Fibroblast of lung (primary cell): ENCODE results near the gene LHX4. TPM values are rescaled to one million over a fixed set of nuclear protein-coding genes. Genes with fewer than 3 reads are reported as not detected.

Experiments
- DNase-seq, 2 donors: peaks; one replicate each; pipeline versions ENCODE4 v3.0.0 to v3.0.0-alpha.2; 2010; ENCODE audit warnings: low read depth in 2 of 2
- H2AFZ ChIP-seq: 2 replicates; pipeline ENCODE4 v1.5.1; 2012; ENCODE audit warnings: low read length, control low read depth, inconsistent platforms
- H3K27ac ChIP-seq: 2 replicates; pipeline ENCODE4 v1.5.1; 2011; ENCODE audit warnings: low read length, control low read depth; ENCODE audit not compliant: insufficient read depth
- H3K27me3 ChIP-seq: 2 replicates; pipeline ENCODE4 v1.5.1; 2011; ENCODE audit warnings: mild to moderate bottlenecking, low read length; ENCODE audit not compliant: control insufficient read depth, insufficient read depth
- H3K36me3 ChIP-seq: 2 replicates; pipeline ENCODE4 v1.5.1; 2011; ENCODE audit warnings: low read length; ENCODE audit not compliant: control insufficient read depth, insufficient read depth
- H3K4me1 ChIP-seq: 2 replicates; pipeline ENCODE4 v1.5.1; 2011; ENCODE audit warnings: low read length; ENCODE audit not compliant: control insufficient read depth, insufficient read depth; ENCODE audit errors: extremely low read depth
- H3K4me2 ChIP-seq: 2 replicates; pipeline ENCODE4 v1.5.1; 2011; ENCODE audit warnings: low read length, control low read depth; ENCODE audit not compliant: insufficient read depth; ENCODE audit errors: extremely low read depth
- H3K4me3 ChIP-seq, 4 experiments: fragments of 200-600 bp in 1 of 4; sonication (generic) in 1 of 4; replicated peaks in 1 of 4; 2 replicates each; pipeline ENCODE4 v1.5.1; 2011 to 2016; ENCODE audit warnings: low read length in 4 of 4, low read depth in 3 of 4, mild to moderate bottlenecking in 3 of 4, control low read depth in 2 of 4, inconsistent platforms in 1 of 4, mixed read lengths in 1 of 4; ENCODE audit not compliant: insufficient read depth in 1 of 4; ENCODE audit errors: control extremely low read depth in 1 of 4
- H3K79me2 ChIP-seq: 2 replicates; pipeline ENCODE4 v1.5.1; 2012; ENCODE audit warnings: mild to moderate bottlenecking, low read length, inconsistent platforms; ENCODE audit not compliant: control insufficient read depth, insufficient read depth
- H3K9ac ChIP-seq: 2 replicates; pipeline ENCODE4 v1.5.1; 2011; ENCODE audit warnings: mild to moderate bottlenecking, low read length, control low read depth; ENCODE audit not compliant: insufficient read depth
- H3K9me3 ChIP-seq: 2 replicates; pipeline ENCODE4 v1.5.1; 2012; ENCODE audit warnings: low read depth, low read length; ENCODE audit not compliant: control insufficient read depth, insufficient read depth
- H4K20me1 ChIP-seq: 2 replicates; pipeline ENCODE4 v1.5.1; 2011; ENCODE audit warnings: low read length; ENCODE audit not compliant: control insufficient read depth, insufficient read depth; ENCODE audit errors: extremely low read depth
- CTCF ChIP-seq, 2 donors: IDR thresholded peaks in 1 of 2; conservative IDR thresholded peaks in 1 of 2; 1 replicate in 1 of 2; 2 replicates in 1 of 2; pipeline ENCODE4 v1.5.1; 2011 to 2012; ENCODE audit warnings: low read length in 2 of 2, control low read depth in 1 of 2, inconsistent platforms in 1 of 2, low read depth in 1 of 2, mild to moderate bottlenecking in 1 of 2
- EZH2 ChIP-seq: IDR thresholded peaks from 2 replicates; pipeline ENCODE4 v1.5.1; 2012; ENCODE audit warnings: low read length, control low read depth, mild to moderate bottlenecking; ENCODE audit errors: missing control alignments
- polyA plus RNA-seq, 2 donors: library from polyadenylated mRNA; depleted of rRNA in 1 of 2; stranded (reverse) in 1 of 2; unstranded in 1 of 2; fragments of >200 nt; gene quantifications; 2 replicates each; pipeline ENCODE4 v1.2.1, GENCODE V29; 2011 to 2012; ENCODE audit warnings: missing spikeins in 1 of 2
- total RNA-seq: library from RNA; depleted of rRNA; stranded (reverse); fragments of >200 nt; gene quantifications from 2 replicates; pipeline ENCODE4 v1.2.1, GENCODE V29; 2014

LHX4 gene
- total and polyA plus RNA-seq, 2 donors (not counting 1 experiment from before 2014, with no cell fraction given) = 0.03 to 0.33 TPM

- Histone ChIP-seq H3K9ac (no peak overlapping the region), H4K20me1 (no peaks in the 10 kb centered on the region), H3K27ac (no peak overlapping the region), H3K4me3 (no peak overlapping the region), H3K27me3 (no peaks in the 10 kb centered on the region), H2AFZ (peak overlapping the region; percentile 40), H3K4me2 (no peak overlapping the region), H3K4me1 (peaks cover 2% of the 10 kb centered on the region), H3K79me2 (no peaks in the 10 kb centered on the region), H3K36me3 (no peaks in the 10 kb centered on the region), H3K9me3 (no peaks in the 10 kb centered on the region)
- DNase-seq = peak in 1 of 2 donors; percentile 3
- TF ChIP-seq EZH2 = no peak
- no peak for TF ChIP-seq CTCF (conservative IDR thresholded peaks at IDR 0.05 in 1 of 2, IDR thresholded peaks at IDR 0.05 in 1 of 2; ENCODE audit: low read depth in 1 of 2, low read length in 2 of 2)
Observed at GRCh38 chr1:180215856-180216625, 14.0 kb upstream of the LHX4 start.

GRCh38 chr1:180217006-180217405 is 13.1 kb upstream of the LHX4 start:
- no peak overlapping the region for H3K4me3 ChIP-seq
- peaks cover 2% of the 10 kb centered on the region for H3K4me1 ChIP-seq
- DNase-seq = no peak
- TF ChIP-seq CTCF (conservative IDR thresholded peaks at IDR 0.05 in 1 of 2, IDR thresholded peaks at IDR 0.05 in 1 of 2; ENCODE audit: low read depth in 1 of 2, low read length in 2 of 2) = no peak
- TF ChIP-seq EZH2 = no peak
- H3K79me2 ChIP-seq = no peaks in the 10 kb centered on the region
- H3K9ac ChIP-seq = no peak overlapping the region
- H4K20me1 ChIP-seq = no peaks in the 10 kb centered on the region
- H3K27ac ChIP-seq = no peak overlapping the region
- no peak overlapping the region for H3K4me2 ChIP-seq
- no peaks in the 10 kb centered on the region for H3K9me3 ChIP-seq
- H3K36me3 ChIP-seq = no peaks in the 10 kb centered on the region
- H3K27me3 ChIP-seq = no peaks in the 10 kb centered on the region
- no peak overlapping the region for H2AFZ ChIP-seq

DNA sequence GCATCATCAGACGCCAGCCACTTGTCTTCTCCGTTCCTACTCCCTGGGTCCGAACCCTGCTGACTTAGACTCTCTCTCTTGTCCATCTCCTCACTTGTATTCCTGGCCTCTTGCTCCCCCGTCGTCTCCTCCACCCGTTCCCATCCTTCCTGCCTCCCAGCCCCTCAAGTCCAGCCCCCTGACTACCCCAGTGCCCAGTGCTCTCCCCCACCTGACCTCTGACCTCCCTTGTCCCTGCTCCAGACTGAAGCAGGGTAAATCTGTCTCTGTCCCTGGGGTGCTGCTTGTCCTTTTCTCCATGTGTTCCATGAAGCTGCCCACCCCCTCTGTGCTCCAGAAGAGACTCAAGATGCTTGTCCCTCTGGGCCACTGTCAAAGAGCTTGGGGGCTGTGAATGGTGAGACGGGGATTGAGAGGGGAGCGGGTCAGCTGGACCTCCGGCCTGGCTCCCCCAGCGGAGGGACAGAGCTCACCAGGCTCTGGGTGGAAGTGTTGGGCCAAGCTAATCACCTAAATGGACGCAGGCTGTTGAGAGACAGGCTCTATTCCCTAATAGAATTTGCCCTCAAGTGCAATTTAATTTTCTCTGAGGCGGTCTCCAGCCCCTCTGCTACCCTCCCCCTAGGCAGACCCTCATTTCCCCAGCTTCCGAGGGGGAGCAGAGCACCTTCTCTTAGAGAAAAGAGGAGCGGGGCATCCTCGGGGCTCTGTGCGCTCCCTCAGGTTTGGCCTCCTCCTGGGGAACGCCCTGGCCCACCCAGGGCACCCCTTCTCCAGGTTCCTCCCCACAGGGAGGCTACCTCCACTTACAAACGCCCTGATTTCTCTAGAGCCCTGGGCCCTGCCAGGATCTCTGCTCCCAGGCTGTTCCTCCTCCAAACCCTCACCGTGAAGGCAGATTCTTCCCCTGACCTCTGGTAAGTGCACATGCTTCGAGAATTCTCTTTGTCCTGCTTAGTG is 11.0 kb upstream of the LHX4 start:
- Histone ChIP-seq H3K27me3 (peaks cover 8% of the 10 kb centered on the region), H3K27ac (no peak overlapping the region), H2AFZ (no peak overlapping the region), H3K36me3 (no peaks in the 10 kb centered on the region), H4K20me1 (no peaks in the 10 kb centered on the region), H3K79me2 (no peaks in the 10 kb centered on the region), H3K9ac (no peak overlapping the region), H3K4me2 (no peak overlapping the region), H3K4me1 (no peaks in the 10 kb centered on the region), H3K9me3 (no peaks in the 10 kb centered on the region), H3K4me3 (no peak overlapping the region)
- TF ChIP-seq EZH2 (no peak), CTCF (conservative IDR thresholded peaks at IDR 0.05 in 1 of 2, IDR thresholded peaks at IDR 0.05 in 1 of 2; ENCODE audit: low read depth in 1 of 2, low read length in 2 of 2) (no peak)
- DNase-seq = no peak
